HG03354 (cell line): ENCODE results near the gene MRPS15.

Experiments used
- ATAC-seq: cut with Tn5 transposase; IDR thresholded peaks from one replicate; pipeline ENCODE4 v1.9.1; 2021; ENCODE audit warnings: mild to moderate bottlenecking; ENCODE audit not compliant: unreplicated experiment, poor library complexity, severe bottlenecking

MRPS15 gene

GRCh38 chr1:36466370-36467026 lies 2.3 kb upstream of the MRPS15 start:
- ATAC-seq = no peak

- ATAC-seq = no peak
Measured at GRCh38 chr1:36465731-36466369, 1.7 kb upstream of the MRPS15 start.

GRCh38 chr1:36464605-36465393 lies 615 bp upstream of the MRPS15 start:
- peak; percentile 43 for ATAC-seq

- no peak for ATAC-seq
Measured at GRCh38 chr1:36463463-36463802, 751 bp downstream of the MRPS15 start.

GRCh38 chr1:36458910-36459309 lies 5.3 kb downstream of the MRPS15 start:
- no peak for ATAC-seq

- no peak for ATAC-seq
Measured at GRCh38 chr1:36457691-36458090, 6.5 kb downstream of the MRPS15 start.

- ATAC-seq = no peak
Measured at GRCh38 chr1:36456391-36456928, 7.7 kb downstream of the MRPS15 start.

GRCh38 chr1:36455386-36455785 lies 8.8 kb downstream of the MRPS15 start:
- no peak for ATAC-seq

GRCh38 chr1:36453600-36454388 lies 10.4 kb downstream of the MRPS15 start:
- ATAC-seq = no peak

GRCh38 chr1:36453051-36453450 lies 11.1 kb downstream of the MRPS15 start:
- ATAC-seq = no peak

- no peak for ATAC-seq
Measured at GRCh38 chr1:36450919-36451305, 13.3 kb downstream of the MRPS15 start.

- ATAC-seq = peak; percentile 99
Measured at GRCh38 chr1:36450270-36450918, 13.8 kb downstream of the MRPS15 start, which contains the start of gene OSCP1. OSCP1 (minus strand) TSS chr1:36450451; CDS start chr1:36450369, 82 bp downstream.

GRCh38 chr1:36448530-36449056 lies 15.6 kb downstream of the MRPS15 start:
- no peak for ATAC-seq

GRCh38 chr1:36447450-36447849 lies 16.7 kb downstream of the MRPS15 start:
- no peak for ATAC-seq

GRCh38 chr1:36446746-36447145 lies 17.4 kb downstream of the MRPS15 start:
- ATAC-seq = no peak

GRCh38 chr1:36446271-36446670 lies 17.9 kb downstream of the MRPS15 start:
- ATAC-seq = no peak

- no peak for ATAC-seq
Measured at GRCh38 chr1:36443297-36443696, 20.9 kb downstream of the MRPS15 start.

GRCh38 chr1:36442337-36442736 lies 21.8 kb downstream of the MRPS15 start:
- ATAC-seq = no peak

- ATAC-seq = no peak
Measured at GRCh38 chr1:36440646-36441045, 23.5 kb downstream of the MRPS15 start.
